CMK (cell line): ENCODE data around the gene ENTPD8.

Experiments used
- DNase-seq: peaks from one replicate; pipeline ENCODE4 v3.0.0-alpha.2; 2010; ENCODE audit warnings: low read depth

ENTPD8 gene

GRCh38 chr9:137430723-137431415, 10.3 kb downstream of the ENTPD8 start:
- no peak for DNase-seq

GRCh38 chr9:137429974-137430722, 11.0 kb downstream of the ENTPD8 start:
- no peak for DNase-seq

GRCh38 chr9:137429546-137429890, 11.6 kb downstream of the ENTPD8 start:
- no peak for DNase-seq

- DNase-seq = no peak
These were observed 12.2 kb downstream of the ENTPD8 start for GRCh38 chr9:137428841-137429545.

- no peak for DNase-seq
These were observed 12.9 kb downstream of the ENTPD8 start for GRCh38 chr9:137428311-137428630.

- no peak for DNase-seq
These were observed 13.5 kb downstream of the ENTPD8 start for GRCh38 chr9:137427454-137428310.

GRCh38 chr9:137426018-137426681, 15.0 kb downstream of the ENTPD8 start:
- DNase-seq = no peak

- DNase-seq = no peak
These were observed 17.5 kb downstream of the ENTPD8 start for GRCh38 chr9:137423514-137424291.

GRCh38 chr9:137422604-137423513, 18.3 kb downstream of the ENTPD8 start, which contains the start of the genes EXD3 and NOXA1:
Gene EXD3 (minus strand): TSS chr9:137423162. CDS start chr9:137395357, 27,805 bp downstream.
Gene NOXA1 (plus strand): TSS chr9:137423393. CDS start chr9:137423530, 137 bp downstream.
- peak; percentile 84 for DNase-seq

- no peak for DNase-seq
These were observed 19.1 kb downstream of the ENTPD8 start for GRCh38 chr9:137421838-137422603.

GRCh38 chr9:137417161-137418021, 23.8 kb downstream of the ENTPD8 start:
- no peak for DNase-seq

- no peak for DNase-seq
These were observed 24.5 kb downstream of the ENTPD8 start for GRCh38 chr9:137416563-137417151.

- no peak for DNase-seq
These were observed 25.1 kb downstream of the ENTPD8 start for GRCh38 chr9:137416006-137416562.

- DNase-seq = no peak
These were observed 25.7 kb downstream of the ENTPD8 start for GRCh38 chr9:137415451-137415850.

GRCh38 chr9:137412431-137412830, 28.7 kb downstream of the ENTPD8 start:
- DNase-seq = no peak

GRCh38 chr9:137411645-137412380, 29.3 kb downstream of the ENTPD8 start:
- no peak for DNase-seq
